ENCODE data around the gene FAM118B.
A peak's percentile ranks its signal among the peaks of the same experiment; 100 is the strongest.

Gene FAM118B

DNA sequence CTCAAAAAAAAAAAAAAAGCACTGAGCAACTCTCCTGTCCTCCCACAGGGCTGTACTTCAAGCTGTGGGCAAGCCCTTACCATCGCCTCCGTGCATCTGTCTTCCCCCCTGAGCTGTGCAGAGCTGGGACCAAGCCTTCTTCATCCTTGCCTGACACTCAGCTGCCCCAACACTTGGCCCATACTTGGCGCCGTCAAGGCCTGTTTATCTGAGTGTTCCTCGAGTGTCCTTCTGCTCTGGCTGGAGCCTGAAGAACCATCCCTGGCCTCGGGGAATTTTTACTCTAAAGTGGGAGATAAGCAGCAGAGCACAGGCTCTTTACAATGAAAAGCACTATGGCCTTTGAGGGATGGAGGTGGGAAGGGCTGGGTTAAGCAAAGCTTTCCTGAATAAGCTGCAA, 69.7 kb downstream of the FAM118B start:
- peak overlapping the region; percentile 89 for H3K4me2 ChIP-seq
- peaks cover 46% of the 10 kb centered on the region for H3K4me1 ChIP-seq
- H3K9ac ChIP-seq: no peak overlapping the region
- H3K27me3 ChIP-seq: no peaks in the 10 kb centered on the region
- H3K36me3 ChIP-seq: peaks cover 34% of the 10 kb centered on the region
- H4K20me1 ChIP-seq: no peaks in the 10 kb centered on the region
- no peak overlapping the region for H3K4me3 ChIP-seq
- no peak overlapping the region; the same call in 1 of the 2 replicates for H3K27ac ChIP-seq
- no peaks in the 10 kb centered on the region for H3K9me3 ChIP-seq
- TF ChIP-seq Cebpa-rat (IDR thresholded peaks at IDR 0.05): no peak

DNA sequence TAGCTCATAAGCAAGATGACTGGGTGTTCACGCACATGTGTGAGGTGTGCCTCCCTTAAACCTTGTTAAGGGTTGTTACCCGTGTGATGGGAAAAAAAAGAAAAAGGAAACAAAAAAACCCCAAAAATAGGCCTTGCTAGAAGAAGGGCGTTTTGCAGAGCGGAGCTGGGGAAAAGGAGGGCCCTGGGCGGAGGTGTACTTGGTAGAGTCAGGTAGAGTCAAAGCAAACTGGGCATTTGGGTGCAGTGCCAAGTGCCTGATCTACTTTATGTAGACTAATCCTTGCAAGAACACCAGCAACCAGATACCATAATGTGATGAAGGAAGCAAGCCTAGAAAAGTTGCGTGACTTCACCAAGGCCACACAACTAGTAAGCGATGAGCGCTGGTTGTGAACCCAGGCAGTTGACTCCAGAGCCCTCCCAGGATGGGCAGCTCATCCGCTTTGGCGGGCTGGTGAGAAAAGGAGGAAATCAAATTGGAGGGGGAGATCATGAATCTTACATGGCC, 70.1 kb downstream of the FAM118B start:
- Histone ChIP-seq H3K9me3 (no peaks in the 10 kb centered on the region), H3K9ac (peak overlapping the region; percentile 89; the same call in 1 of the 2 replicates), H3K27ac (0 out of 2 replicates have a peak overlapping the region, but pooled peaks have one; percentile 89), H3K4me2 (peak overlapping the region; percentile 89), H3K4me3 (peak overlapping the region; percentile 81), H4K20me1 (no peaks in the 10 kb centered on the region), H3K36me3 (peaks cover 29% of the 10 kb centered on the region), H3K4me1 (peaks cover 46% of the 10 kb centered on the region), H3K27me3 (no peaks in the 10 kb centered on the region)
- TF ChIP-seq Cebpa-rat (IDR thresholded peaks at IDR 0.05): no peak

DNA sequence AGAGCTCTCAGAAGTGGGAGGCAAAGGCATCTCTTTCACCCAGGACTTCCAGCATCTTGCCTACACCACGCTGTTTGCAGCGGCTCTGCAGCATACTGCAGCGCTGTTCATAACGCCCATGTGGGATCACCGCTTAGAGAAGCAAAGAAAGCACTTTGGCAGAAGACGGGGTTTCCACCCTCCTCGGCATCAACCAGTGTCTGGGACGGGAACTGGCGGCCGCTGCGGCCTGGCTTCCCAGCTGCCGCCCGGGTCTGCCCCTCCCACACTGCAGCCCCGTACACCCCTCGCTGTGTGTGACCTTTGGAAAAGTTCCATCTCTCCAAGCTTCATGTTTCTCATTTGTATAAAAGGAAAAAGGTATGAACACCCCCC, 70.8 kb downstream of the FAM118B start:
- Histone ChIP-seq H4K20me1 (no peaks in the 10 kb centered on the region), H3K9ac (peak overlapping the region; percentile 89), H3K27me3 (no peaks in the 10 kb centered on the region), H3K4me2 (peak overlapping the region; percentile 89), H3K36me3 (peaks cover 23% of the 10 kb centered on the region), H3K27ac (peak overlapping the region; percentile 89), H3K9me3 (no peaks in the 10 kb centered on the region), H3K4me3 (peak overlapping the region; percentile 81), H3K4me1 (peaks cover 46% of the 10 kb centered on the region)
- TF ChIP-seq Cebpa-rat (IDR thresholded peaks at IDR 0.05): no peak

DNA sequence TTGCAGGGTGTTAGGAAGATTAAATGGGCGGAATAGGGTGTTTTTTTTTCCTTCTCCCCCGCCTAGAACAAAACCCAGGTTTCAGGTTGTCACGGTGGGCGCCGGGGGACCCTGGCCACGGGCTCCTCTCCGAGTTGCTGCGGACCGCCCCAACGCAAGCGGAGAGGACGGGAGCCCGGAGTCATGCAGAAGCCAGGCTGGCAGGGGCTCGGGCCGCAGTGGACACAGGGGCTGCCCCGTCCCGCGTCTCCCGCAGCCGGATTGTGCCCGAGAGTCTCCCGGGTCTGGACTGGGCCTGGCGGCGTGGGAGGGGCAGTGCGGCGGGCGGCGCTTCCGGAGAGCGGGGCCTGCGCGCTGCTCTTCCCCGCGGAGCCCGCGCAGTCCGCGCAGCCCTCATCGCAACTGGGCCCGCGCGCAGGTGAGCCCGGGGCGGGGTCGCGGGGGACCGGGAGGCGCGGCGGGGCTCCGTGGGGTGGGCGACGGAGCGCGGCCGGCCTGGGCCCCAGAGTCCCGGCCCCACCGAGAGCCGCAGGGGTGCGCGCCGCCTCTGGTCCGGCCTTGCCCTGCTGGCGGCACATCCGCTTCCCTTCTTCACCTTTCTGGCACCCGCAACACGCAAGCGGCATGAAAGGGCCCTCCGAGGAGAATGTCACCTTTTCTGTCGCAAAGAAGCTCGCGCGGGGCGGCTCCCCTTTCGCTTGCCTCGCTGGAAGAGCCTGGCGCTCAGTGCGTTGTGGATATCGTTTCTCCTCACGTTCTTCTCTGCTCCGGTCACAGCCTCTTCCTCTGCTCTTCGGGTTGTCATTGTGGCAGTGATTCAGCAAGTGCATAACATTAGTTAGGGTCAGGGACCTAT, 71.4 kb downstream of the FAM118B start, which contains the start of gene TIRAP:
Gene TIRAP, plus strand, starts transcription at position 358 of the 856 bp plus-strand sequence. CDS start 7,802 bp downstream, outside the sequence.
- Histone ChIP-seq H3K4me2 (peak within 1 kb of the TSS; percentile 89), H3K9ac (peak within 1 kb of the TSS; percentile 89), H4K20me1 (no peaks in the 10 kb centered on the region), H3K36me3 (peaks cover 17% of the 10 kb centered on the region), H3K4me3 (peak within 1 kb of the TSS; percentile 81), H3K27me3 (no peaks in the 10 kb centered on the region), H3K27ac (peak within 1 kb of the TSS; percentile 89), H3K4me1 (peaks cover 46% of the 10 kb centered on the region), H3K9me3 (no peaks in the 10 kb centered on the region)
- no peak for TF ChIP-seq Cebpa-rat (IDR thresholded peaks at IDR 0.05)

DNA sequence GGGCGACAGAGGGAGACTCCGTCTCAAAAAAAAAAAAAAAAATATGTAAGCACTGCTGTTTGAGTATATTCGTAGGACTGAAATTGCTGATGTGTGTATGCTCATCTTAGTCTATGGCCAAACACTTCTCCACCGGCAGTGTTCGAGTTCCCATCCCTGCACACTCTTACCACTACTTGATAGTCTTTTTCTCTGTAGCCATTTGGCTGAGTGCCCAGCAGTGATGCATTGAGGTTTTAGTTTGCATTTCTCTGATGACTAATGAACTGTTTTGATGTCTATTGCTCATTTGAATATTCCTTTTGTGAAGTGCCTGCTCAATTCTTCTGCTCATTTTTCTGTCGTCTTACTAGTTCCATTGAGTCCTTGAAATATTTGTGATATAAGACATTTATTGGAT, 73.2 kb downstream of the FAM118B start:
- Histone ChIP-seq H3K4me2 (peak overlapping the region; percentile 89), H3K27ac (no peak overlapping the region), H3K27me3 (no peaks in the 10 kb centered on the region), H3K9ac (no peak overlapping the region), H3K9me3 (no peaks in the 10 kb centered on the region), H4K20me1 (no peaks in the 10 kb centered on the region), H3K36me3 (peaks cover 6% of the 10 kb centered on the region; the same call in 1 of the 2 replicates), H3K4me1 (peaks cover 44% of the 10 kb centered on the region), H3K4me3 (no peak overlapping the region)
- TF ChIP-seq Cebpa-rat (IDR thresholded peaks at IDR 0.05): no peak

DNA sequence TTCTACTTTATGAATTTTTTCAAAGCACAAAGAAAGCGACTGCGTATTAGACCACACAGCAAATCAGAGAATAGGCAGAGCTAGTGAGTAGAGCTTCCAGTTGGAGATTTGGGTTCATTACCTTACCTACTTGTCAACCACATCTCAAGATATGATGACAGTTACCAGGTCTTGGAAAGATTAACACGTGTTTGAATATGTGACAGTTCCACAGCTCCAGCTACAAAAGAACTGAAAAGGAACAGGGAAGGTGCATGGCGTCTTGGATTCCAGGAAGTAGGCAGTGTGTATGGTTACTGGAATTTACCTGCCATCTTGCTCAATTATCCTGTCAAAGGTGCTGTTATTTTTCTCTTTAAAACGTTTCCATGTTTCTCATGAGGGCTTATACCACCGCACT, 76.7 kb downstream of the FAM118B start:
- Histone ChIP-seq H3K9ac (no peak overlapping the region), H3K9me3 (no peaks in the 10 kb centered on the region), H3K4me3 (no peak overlapping the region), H4K20me1 (no peaks in the 10 kb centered on the region), H3K36me3 (peaks cover 37% of the 10 kb centered on the region), H3K4me1 (peaks cover 17% of the 10 kb centered on the region), H3K27ac (no peak overlapping the region), H3K4me2 (no peak overlapping the region), H3K27me3 (no peaks in the 10 kb centered on the region)
- no peak for TF ChIP-seq Cebpa-rat (IDR thresholded peaks at IDR 0.05)

DNA sequence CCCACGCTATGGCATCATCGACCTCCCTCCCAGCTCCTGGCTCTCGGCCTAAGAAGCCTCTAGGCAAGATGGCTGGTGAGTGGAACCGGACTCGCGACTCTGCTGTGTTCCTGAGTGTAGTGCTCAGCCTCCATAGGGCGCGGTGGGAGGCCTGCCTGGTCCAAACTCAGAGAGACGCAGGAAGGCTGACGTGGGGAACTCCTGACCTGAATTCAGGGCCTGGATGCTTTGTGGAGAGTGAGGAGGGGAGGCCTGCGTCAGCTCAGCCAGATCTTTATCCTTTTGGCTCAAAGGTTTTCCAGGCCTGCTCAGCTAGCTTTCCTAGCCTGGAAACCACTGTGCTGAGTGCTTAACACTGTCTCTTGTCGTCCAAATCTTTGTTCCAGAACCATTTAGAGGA, 79.3 kb downstream of the FAM118B start:
- Histone ChIP-seq H3K27ac (no peak overlapping the region), H3K36me3 (peaks cover 58% of the 10 kb centered on the region), H3K9me3 (no peaks in the 10 kb centered on the region), H3K4me1 (no peaks in the 10 kb centered on the region), H3K4me3 (no peak overlapping the region), H3K9ac (no peak overlapping the region), H3K4me2 (no peak overlapping the region), H4K20me1 (no peaks in the 10 kb centered on the region), H3K27me3 (no peaks in the 10 kb centered on the region)
- no peak for TF ChIP-seq Cebpa-rat (IDR thresholded peaks at IDR 0.05)

DNA sequence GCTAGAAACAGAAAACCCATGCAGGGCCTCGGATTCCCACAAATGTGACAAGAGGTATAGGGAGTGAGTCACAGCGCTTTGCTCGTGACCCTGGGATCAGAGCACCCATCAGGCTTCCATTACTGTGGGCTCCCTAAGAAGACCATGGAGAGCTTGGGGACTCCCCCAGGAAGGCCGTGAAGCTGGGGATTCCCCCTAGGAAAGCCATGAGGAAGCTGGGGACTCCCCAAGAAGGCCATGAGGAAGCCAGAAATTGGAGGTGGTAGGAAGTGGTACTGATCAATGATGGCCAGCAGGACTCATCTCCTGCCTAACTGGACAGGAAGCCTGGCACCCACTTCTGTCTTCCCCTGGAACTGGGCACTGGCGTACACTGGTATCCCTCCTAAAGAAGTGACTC, 82.1 kb downstream of the FAM118B start:
- H3K9ac ChIP-seq: no peak overlapping the region

DNA sequence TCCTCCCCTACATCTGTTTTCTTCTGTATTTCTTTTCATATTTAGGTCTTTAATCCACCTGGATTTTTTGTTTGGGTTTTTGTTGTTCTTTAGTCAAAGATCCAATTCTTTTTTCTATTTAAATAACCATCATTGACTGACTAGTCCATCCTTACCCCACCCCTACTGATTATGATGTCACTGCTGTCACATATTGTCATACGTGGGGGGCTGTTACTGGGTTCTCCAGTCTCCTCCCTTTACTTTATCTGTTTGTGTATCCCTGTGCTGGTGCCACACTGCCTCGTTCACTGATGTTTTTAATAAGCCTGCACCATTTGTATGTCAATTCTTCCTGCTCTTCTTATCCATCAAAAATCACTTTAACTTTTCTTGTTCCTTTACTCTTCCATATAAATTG, 85.4 kb downstream of the FAM118B start:
- H3K27ac ChIP-seq: no peak overlapping the region
- H3K4me3 ChIP-seq: no peak overlapping the region
- H3K27me3 ChIP-seq: no peaks in the 10 kb centered on the region
- no peak overlapping the region for H3K4me2 ChIP-seq
- H3K9ac ChIP-seq: no peak overlapping the region
- TF ChIP-seq Cebpa-rat (IDR thresholded peaks at IDR 0.05): no peak
- H3K4me1 ChIP-seq: no peaks in the 10 kb centered on the region
- no peaks in the 10 kb centered on the region for H3K9me3 ChIP-seq
- peaks cover 44% of the 10 kb centered on the region for H3K36me3 ChIP-seq
- H4K20me1 ChIP-seq: no peaks in the 10 kb centered on the region

More for the DNA sequence above, 82.1 kb downstream of the FAM118B start:
- H3K4me2 ChIP-seq: no peak overlapping the region
- no peaks in the 10 kb centered on the region for H3K27me3 ChIP-seq
- peaks cover 61% of the 10 kb centered on the region for H3K36me3 ChIP-seq
- no peaks in the 10 kb centered on the region for H4K20me1 ChIP-seq
- no peaks in the 10 kb centered on the region for H3K9me3 ChIP-seq
- TF ChIP-seq Cebpa-rat (IDR thresholded peaks at IDR 0.05): no peak
- H3K27ac ChIP-seq: no peak overlapping the region
- H3K4me3 ChIP-seq: no peak overlapping the region
- no peaks in the 10 kb centered on the region for H3K4me1 ChIP-seq

Data from BLaER1 (cell line).